Upper lobe of right lung (tissue), 1 donor: ENCODE measurements around the gene UBA52. TPM values are rescaled to one million over a fixed set of nuclear protein-coding genes. Genes with fewer than 3 reads are reported as not detected.

Experiments used
- ATAC-seq: fragments of 200-7000 bp; cut with Tn5 transposase; one replicate; pipeline ENCODE4 v1.9.1; 2020; ENCODE audit warnings: mild to moderate bottlenecking, moderate library complexity
- DNase-seq: peaks from one replicate; pipeline ENCODE4 v3.0.0-alpha.2; 2020
- H3K27ac ChIP-seq: fragments of 200-600 bp; one replicate; pipeline ENCODE4 v1.8.0; 2022
- H3K27me3 ChIP-seq: fragments of 200-600 bp; one replicate; pipeline ENCODE4 v1.8.0; 2022; ENCODE audit warnings: mild to moderate bottlenecking
- H3K36me3 ChIP-seq: fragments of 200-600 bp; one replicate; pipeline ENCODE4 v1.8.0; 2022
- H3K4me1 ChIP-seq: fragments of 200-600 bp; one replicate; pipeline ENCODE4 v1.8.0; 2022
- H3K4me3 ChIP-seq: fragments of 200-600 bp; one replicate; pipeline ENCODE4 v1.8.0; 2022; ENCODE audit warnings: mild to moderate bottlenecking
- H3K9me3 ChIP-seq: fragments of 200-600 bp; one replicate; pipeline ENCODE4 v1.8.0; 2022
- CTCF ChIP-seq: fragments of 200-600 bp; IDR thresholded peaks from one replicate; pipeline ENCODE4 v1.8.0; 2022; ENCODE audit warnings: antibody characterized with exemption
- intact Hi-C: fragments of 100-400 bp; cut with DNase I; formaldehyde crosslinking; loops from one replicate; pipeline ENCODE4 v1.11.0; 2022
- total RNA-seq: library from RNA; stranded (reverse); fragmentation: NEBNext Ultra II Directional; extraction: Animal tissue kit (Norgen Biotek cat#: 25700); gene quantifications from one replicate; pipeline ENCODE4 v1.2.1, GENCODE V29; 2021
- donor health status: DM: no; HTN: yes; CAD: no; lungs with severe emphysema.

Gene UBA52
- total RNA-seq, 1 donor from 2014 or later, result 840 TPM

- intact Hi-C loops, result no loop called here
- ATAC-seq (peak; percentile 24), DNase-seq (no peak)
- Histone ChIP-seq H3K9me3 (no peaks in the 10 kb centered on the region), H3K36me3 (no peaks in the 10 kb centered on the region), H3K27me3 (peaks cover 94% of the 10 kb centered on the region), H3K4me3 (no peak overlapping the region), H3K27ac (no peak overlapping the region), H3K4me1 (peaks cover 35% of the 10 kb centered on the region)
- TF ChIP-seq CTCF, result no peak
These were observed 38.5 kb downstream of the UBA52 start for GRCh38 chr19:18610245-18610555.

- H3K27ac ChIP-seq, result no peak overlapping the region
- no peak for TF ChIP-seq CTCF
- no peak overlapping the region for H3K4me3 ChIP-seq
- intact Hi-C loops, result no loop called here
- H3K36me3 ChIP-seq, result no peaks in the 10 kb centered on the region
- H3K27me3 ChIP-seq, result peaks cover 94% of the 10 kb centered on the region
- ATAC-seq (peak; percentile 4), DNase-seq (no peak)
- no peaks in the 10 kb centered on the region for H3K9me3 ChIP-seq
- peaks cover 35% of the 10 kb centered on the region for H3K4me1 ChIP-seq
These were observed 39.1 kb downstream of the UBA52 start for GRCh38 chr19:18610556-18611326.

GRCh38 chr19:18611327-18612050 lies 39.8 kb downstream of the UBA52 start:
- DNase-seq (no peak), ATAC-seq (no peak)
- peaks cover 35% of the 10 kb centered on the region for H3K4me1 ChIP-seq
- no peak overlapping the region for H3K4me3 ChIP-seq
- no peaks in the 10 kb centered on the region for H3K36me3 ChIP-seq
- H3K27me3 ChIP-seq, result peaks cover 92% of the 10 kb centered on the region
- H3K9me3 ChIP-seq, result no peaks in the 10 kb centered on the region
- no peak for TF ChIP-seq CTCF
- intact Hi-C loops, result no loop called here
- no peak overlapping the region for H3K27ac ChIP-seq

- Histone ChIP-seq H3K4me1 (peaks cover 34% of the 10 kb centered on the region), H3K9me3 (no peaks in the 10 kb centered on the region), H3K4me3 (peak overlapping the region; percentile 31), H3K27ac (no peak overlapping the region), H3K36me3 (no peaks in the 10 kb centered on the region), H3K27me3 (peaks cover 90% of the 10 kb centered on the region)
- ATAC-seq (no peak), DNase-seq (no peak)
- no peak for TF ChIP-seq CTCF
- intact Hi-C loops, result no loop called here
These were observed 40.6 kb downstream of the UBA52 start for GRCh38 chr19:18612051-18612771.

- peaks cover 82% of the 10 kb centered on the region for H3K27me3 ChIP-seq
- no peak for DNase-seq
These were observed 41.3 kb downstream of the UBA52 start, which contains the start of gene TMEM59L for GRCh38 chr19:18612772-18613588. TMEM59L (plus strand) TSS chr19:18612870; CDS start chr19:18612959, 89 bp downstream.

More at GRCh38 chr19:18612772-18613588, 41.3 kb downstream of the UBA52 start, which contains the start of gene TMEM59L:
- peak within 1 kb of the TSS; percentile 31 for H3K4me3 ChIP-seq
- no peaks in the 10 kb centered on the region for H3K36me3 ChIP-seq
- peak; percentile 4 for ATAC-seq
- intact Hi-C loops, result no loop called here
- no peak for TF ChIP-seq CTCF
- H3K4me1 ChIP-seq, result peaks cover 26% of the 10 kb centered on the region
- H3K9me3 ChIP-seq, result no peaks in the 10 kb centered on the region
- no peak within 1 kb of the TSS for H3K27ac ChIP-seq
